Stimulated activated CD4-positive, alpha-beta T cell treated with anti-CD3 and anti-CD28 coated beads, Interleukin-2, amount 100 ng/mL, for 24 hours (primary cell): ENCODE data around the gene GAD2.
A peak's percentile ranks its signal among the peaks of the same experiment; 100 is the strongest.
"Not testable (repeated sequence)": the region's sequence is repeated elsewhere in the genome, so short reads cannot be mapped to it uniquely, and the experiment has no call there.

Experiments
- DNase-seq, 2 donors: peaks; one replicate each; pipeline ENCODE4 v3.0.0-alpha.2; 2020

The GAD2 gene

GRCh38 chr10:26326851-26327250 is 110.3 kb downstream of the GAD2 start:
- no peak for DNase-seq

- no peak for DNase-seq
Observed at GRCh38 chr10:26327811-26328210, 111.2 kb downstream of the GAD2 start.

- DNase-seq: no peak
Observed at GRCh38 chr10:26331371-26331770, 114.8 kb downstream of the GAD2 start.

- DNase-seq: no peak
Observed at GRCh38 chr10:26334232-26334931, 117.8 kb downstream of the GAD2 start.

GRCh38 chr10:26334932-26335573 is 118.5 kb downstream of the GAD2 start:
- peak; percentile 53 to 63 for DNase-seq

GRCh38 chr10:26335574-26336093 is 119.1 kb downstream of the GAD2 start:
- DNase-seq: no peak

- no peak for DNase-seq
Observed at GRCh38 chr10:26336979-26337378, 120.4 kb downstream of the GAD2 start.

- DNase-seq: no peak
Observed at GRCh38 chr10:26341701-26342100, 125.1 kb downstream of the GAD2 start.

GRCh38 chr10:26348821-26349417 is 132.3 kb downstream of the GAD2 start:
- not testable (repeated sequence) for DNase-seq
